Cerebellar nuclear complex (tissue), 1 donor: Measurements from ENCODE around the gene ABHD13.
"Not testable (repeated sequence)": the region's sequence is repeated elsewhere in the genome, so short reads cannot be mapped to it uniquely, and the experiment has no call there.

Experiments used
- DNase-seq, 2 experiments: peaks; one replicate each; lab custom pipeline; 2025; lab: John Stamatoyannopoulos, UW

ABHD13 gene

DNA sequence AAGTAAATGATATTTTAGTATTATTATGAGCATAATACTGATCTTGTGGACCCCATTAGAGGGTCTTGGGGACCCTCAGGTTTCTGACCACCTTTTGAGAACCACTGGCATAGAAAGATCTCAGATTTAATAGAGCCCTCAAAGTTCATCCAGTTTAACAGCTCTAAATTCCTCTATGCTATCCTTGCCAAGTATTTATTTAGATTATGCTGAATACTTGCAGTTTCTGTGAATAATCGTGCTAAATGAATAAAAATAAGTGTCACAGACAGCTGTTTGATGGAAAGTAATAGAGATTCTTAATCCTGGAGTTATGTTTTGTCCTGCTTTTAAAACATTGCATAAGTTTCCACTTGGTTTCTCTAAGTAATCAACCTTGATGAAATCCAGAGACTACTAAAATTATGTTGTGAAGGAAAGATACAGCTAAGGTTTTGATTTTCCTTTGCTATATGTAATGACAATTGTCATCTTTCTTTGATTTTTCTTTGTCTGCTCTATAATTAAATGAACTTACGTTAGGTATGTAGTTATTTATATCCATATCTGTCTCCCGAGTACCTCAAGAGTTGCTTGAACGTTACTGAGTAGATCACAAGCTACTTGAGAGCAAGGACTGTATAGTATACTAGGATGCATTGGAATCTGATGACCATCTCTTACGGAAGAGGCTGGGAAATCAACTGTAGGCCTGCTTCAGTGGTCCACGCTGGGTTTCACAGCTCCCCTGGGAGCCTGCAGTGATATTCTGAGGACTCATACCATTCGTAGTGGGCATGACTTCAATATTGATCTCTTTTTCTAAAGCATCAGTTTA lies 5.7 kb downstream of the ABHD13 start:
- DNase-seq = no peak

GRCh38 chr13:108225440-108225839 lies 7.2 kb downstream of the ABHD13 start:
- DNase-seq = no peak

DNA sequence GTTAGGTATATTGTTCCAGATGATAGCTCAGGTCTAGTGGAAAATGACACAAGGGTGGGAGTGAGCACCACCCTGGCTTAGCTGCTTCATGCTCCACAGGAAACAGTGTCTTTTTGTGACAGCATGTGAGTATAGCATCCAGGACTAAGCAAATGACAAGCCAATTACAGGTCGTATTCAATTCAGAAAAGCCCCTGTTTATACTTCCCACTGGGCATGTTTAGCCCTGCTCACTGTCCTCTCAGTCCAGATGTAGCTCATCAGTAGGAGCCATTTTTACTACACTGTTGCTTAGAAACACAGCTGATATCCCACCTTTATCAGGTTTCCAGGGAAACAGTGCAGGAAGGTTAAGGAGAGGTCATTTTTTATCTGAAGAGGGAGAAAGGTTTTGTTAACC lies 8.0 kb downstream of the ABHD13 start:
- DNase-seq = no peak

DNA sequence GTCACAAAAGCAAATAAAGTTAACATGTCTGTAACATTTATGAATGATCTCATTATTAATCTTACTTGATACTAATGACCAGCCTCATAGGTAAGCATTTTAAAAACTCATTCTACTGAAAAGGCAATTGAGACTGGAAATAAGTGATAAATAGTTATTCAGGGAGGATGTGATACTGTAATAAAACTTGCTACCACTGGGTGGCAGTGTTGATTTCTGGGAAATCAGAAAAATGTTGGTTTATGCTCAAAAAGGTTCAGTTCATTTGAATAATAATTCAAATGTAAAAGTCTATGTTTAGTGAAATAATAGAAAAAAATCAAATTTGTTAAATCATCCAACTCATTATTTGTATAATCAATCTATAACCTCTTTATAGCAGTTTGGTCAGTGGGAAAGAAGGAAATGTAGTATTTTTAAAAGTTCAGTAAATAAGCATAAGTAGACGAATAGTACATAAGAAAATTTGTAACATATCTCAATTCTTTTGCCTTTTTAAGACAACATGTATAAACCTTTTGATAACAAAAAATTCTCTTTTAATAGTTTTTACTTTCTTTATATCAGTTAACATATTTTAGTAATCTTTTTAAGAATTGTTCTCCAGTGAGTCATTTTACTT lies 9.6 kb downstream of the ABHD13 start:
- no peak for DNase-seq

GRCh38 chr13:108230377-108230776 lies 12.2 kb downstream of the ABHD13 start:
- DNase-seq = no peak

DNA sequence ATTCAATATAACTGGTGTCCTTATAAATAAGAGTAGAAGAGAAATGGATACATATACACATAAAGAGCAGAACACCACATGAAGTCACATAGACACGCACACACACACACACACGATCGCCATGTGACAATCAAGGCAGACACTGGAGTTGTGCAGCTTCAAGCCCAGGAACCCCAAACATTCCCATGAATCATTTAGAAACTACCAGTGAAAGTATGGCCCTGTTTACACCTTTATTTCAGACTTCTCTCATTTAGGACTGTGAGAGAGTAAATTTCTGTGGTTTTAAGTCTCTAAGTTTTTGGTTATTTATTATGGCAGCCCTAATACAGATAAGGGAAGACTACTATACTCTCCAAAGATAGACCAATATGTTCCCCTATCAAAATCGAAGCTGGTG lies 31.0 kb downstream of the ABHD13 start:
- DNase-seq = no peak

DNA sequence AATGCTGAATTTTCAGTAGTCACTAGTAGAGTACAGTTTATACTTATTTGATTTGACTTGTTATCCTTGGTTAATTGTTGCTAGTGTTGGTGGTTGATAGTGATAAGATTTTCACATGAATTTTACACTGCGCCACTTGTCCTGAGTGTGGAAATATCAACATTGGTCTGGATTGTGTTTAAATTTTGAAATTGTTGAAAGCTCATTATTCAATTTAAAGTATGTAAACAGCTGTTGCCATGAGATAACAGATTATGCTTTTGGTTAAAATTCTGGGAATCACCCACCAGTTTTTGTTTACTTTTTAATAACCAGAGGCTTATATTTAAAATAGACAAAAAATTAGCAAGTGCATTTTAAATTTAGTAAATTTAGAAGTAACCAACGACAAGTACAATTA lies 39.1 kb downstream of the ABHD13 start:
- no peak for DNase-seq

DNA sequence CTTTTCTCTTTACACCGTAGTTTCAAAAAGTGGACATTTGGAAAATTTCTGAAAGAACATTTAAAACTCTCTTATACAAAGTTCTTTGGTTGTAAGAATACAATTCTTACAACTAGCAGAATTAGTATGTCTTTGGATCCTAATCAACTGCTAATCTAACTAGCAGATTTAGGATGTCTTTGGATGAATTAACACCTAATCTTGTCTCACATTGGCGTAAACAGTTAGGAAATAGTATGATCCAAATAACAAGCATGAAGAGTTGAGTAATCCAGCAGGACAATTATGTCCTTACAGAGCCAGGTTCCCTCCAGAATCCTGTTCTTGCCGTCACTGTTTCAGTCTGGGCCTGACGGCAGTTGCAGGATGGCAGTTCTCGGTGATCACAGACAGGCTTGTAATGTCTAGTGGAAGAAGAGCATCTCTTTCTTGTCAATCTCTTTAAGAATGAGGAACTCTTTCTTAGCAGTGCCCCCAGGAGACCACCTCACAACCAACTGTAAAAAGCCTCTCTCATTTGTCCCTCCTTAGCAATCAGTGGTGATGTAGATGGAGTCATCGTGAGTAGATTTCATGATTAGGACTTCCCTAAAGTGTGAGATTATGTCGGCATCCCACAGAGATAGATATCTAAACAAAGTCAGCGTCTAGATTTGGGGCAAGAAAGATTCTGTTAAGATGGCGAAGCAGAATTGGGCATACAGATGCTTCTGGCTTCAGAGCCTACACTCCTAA lies 45.6 kb downstream of the ABHD13 start:
- DNase-seq = no peak

- no peak for DNase-seq
These were observed 48.3 kb downstream of the ABHD13 start for GRCh38 chr13:108266321-108266990.

GRCh38 chr13:108267347-108267746 lies 49.2 kb downstream of the ABHD13 start:
- DNase-seq = no peak

- DNase-seq = not testable (repeated sequence)
These were observed 49.7 kb downstream of the ABHD13 start for GRCh38 chr13:108267855-108268254.

DNA sequence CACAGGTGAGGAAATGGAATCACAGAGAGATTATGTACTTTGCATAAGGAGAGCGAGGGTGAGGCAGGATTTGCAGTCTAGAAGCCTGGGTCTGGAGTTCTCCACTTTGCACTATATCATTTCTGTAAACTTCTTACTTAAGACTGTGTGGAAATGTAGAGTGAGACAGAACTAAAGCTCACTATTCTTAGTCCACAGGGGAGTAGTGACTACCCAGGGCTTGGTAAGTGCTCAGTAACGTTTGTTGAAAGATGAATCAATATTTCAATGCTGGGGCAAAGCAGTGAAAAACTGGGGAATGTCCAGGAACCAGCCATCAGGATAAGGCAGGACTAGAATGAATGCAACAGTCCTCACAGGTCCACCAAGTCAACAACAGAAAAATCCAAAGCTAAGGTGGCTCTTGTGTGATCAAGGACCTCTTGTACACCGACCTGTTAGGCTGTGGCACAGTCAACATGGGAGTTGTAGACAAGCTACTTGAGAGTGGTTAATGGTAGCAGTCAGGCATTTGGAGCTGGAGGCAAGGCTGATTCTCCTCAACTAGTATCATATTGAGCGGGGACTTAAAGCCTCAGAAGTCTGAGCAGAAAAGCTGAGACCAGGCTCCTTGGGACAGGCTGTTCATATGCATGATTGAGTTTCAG lies 50.4 kb downstream of the ABHD13 start:
- DNase-seq = no peak

DNA sequence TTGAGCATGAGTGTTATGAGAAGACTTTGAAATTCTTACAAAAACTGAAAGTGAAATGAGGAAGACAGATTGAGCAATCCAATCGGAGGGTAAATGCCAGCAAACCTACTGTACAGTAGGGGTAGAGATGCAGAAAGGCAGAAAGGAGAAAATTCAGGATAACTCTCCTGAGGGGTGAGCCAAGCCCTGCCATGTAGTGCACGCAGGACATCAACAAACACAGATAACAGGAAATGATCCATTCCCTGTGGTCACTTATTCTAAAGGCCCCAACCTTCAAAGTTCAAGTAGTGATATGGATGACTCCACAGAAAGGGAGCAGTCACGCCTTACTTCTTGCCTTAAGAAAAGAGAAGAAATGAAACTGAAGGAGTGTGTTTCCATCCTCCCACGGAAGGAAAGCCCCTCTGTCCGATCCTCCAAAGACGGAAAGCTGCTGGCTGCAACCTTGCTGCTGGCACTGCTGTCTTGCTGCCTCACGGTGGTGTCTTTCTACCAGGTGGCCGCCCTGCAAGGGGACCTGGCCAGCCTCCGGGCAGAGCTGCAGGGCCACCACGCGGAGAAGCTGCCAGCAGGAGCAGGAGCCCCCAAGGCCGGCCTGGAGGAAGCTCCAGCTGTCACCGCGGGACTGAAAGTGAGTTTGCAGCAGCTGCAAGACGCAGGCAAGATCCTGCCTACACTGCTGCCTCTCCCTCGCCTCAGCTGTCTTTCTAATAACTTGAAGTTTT lies 51.6 kb downstream of the ABHD13 start, which contains the start of gene TNFSF13B:
TNFSF13B (plus strand) TSS at position 118 of the 728 bp plus-strand sequence; CDS start at position 296, 178 bp downstream.
- no peak for DNase-seq

DNA sequence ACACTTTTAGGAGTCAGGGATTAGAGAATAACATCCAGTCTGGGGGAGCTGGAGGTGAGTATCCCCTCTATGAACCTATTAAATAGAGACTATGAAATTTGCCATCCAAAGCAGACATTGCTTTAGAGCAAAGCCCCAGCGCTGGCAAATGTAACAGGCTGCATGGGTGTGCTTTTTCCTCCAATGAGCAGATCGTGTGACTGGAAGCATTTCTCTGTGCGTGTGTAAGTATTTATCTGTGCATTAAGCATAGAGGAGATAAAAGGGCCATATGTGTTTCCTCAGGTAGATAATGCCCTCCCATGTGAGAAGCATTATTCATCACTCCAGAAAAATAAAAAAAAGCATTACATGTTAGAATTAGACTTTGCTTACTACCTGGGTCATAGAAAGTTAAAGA lies 52.2 kb downstream of the ABHD13 start:
- DNase-seq = no peak

DNA sequence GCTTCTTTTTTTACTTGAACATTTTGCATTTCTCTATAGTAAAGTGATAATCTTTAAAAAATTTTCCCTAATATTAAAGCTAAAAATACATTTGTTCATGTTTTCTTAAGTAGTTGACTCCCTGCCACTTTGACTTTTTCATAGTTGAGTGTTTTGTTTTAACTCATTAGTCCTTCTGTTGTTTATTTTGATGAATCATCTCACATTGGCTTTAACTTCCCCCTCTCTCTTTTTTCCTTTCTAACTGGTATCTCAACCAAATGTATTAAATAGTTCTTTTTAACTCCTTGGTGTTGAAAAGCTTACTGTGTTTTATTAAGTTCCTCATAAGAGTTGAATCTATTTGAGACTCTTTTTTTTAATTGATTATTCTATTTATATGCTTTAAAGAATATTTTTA lies 54.1 kb downstream of the ABHD13 start:
- no peak for DNase-seq

- no peak for DNase-seq
These were observed 55.4 kb downstream of the ABHD13 start for GRCh38 chr13:108273429-108274118.

- DNase-seq = no peak
These were observed 56.5 kb downstream of the ABHD13 start for GRCh38 chr13:108274718-108275117.

DNA sequence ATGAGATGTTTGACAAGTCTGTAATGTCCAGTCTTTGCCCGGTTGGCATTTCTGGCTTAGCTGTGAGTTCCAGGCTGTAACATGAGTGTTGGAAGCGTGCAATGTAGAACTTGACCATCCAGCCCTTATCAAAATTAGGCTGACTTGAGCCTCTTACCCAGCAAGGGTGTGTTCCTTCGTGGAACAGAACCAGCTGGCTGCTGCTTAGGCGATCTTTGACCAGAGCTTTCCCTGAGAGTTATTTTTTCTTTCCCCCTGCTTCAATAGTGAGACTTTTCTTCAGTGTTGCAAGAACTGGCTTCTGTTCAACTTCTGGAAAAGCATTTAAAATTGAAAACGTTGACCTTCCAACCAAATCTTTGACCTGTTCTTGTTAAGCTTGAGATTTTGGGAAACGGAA lies 57.9 kb downstream of the ABHD13 start:
- no peak for DNase-seq

DNA sequence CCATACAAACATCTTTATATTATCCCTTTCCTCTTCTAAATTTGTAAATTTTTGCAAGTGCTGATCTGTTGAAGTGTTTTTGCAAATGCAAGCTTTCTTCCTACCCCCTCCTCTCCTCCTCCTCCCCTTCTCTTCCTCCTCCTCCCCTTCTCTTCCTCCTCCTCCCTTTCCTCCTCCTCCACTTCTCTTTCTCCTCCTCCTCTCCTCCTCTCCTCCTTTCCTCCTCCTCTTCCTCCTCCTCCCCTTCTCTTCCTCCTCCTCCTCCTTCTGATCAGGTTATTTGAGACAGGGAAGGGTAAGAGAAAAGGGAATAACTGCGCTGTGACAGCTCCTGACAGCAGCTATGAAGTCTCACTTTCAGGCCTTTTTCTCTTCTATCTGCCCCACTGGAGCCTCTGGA lies 60.3 kb downstream of the ABHD13 start:
- DNase-seq = no peak

GRCh38 chr13:108281901-108282300 lies 63.7 kb downstream of the ABHD13 start:
- no peak for DNase-seq
